K562 (cell line): ENCODE results near the gene NSUN2. TPM values are rescaled to one million over a fixed set of nuclear protein-coding genes. Genes with fewer than 3 reads are reported as not detected.
A peak's percentile ranks its signal among the peaks of the same experiment; 100 is the strongest.

Experiments
- ATAC-seq: fragments of 200-7000 bp; cut with Tn5 transposase; 3 replicates; pipeline ENCODE4 v1.9.1; 2020; ENCODE audit warnings: moderate library complexity
- BruUV-seq: library from RNA; stranded (reverse); fragments of 400-500 nt; replicated peaks from 2 replicates; lab custom pipeline; 2021; lab: Mats Ljungman, UMichigan
- CTCF ChIA-PET: fragments of 300-600 bp; formaldehyde crosslinking; extraction: SDS; loops from one replicate; lab custom pipeline; 2021; ENCODE audit warnings: low intra/inter-chr PET ratio; lab: Yijun Ruan, JAX
- POLR2A ChIA-PET: fragments of 300-600, 350-650 bp; sonication (Branson Sonifier 250); formaldehyde crosslinking; extraction: SDS; loops from one replicate; lab custom pipeline; 2021; ENCODE audit warnings: antibody characterized with exemption, inconsistent platforms; lab: Yijun Ruan, JAX
- DNase-seq, 4 experiments: peaks; one replicate each; pipeline versions ENCODE4 v3.0.0 to v3.0.0-alpha.2; 2011 to 2018; ENCODE audit warnings: low spot score in 3 of 4, mixed read lengths in 3 of 4; ENCODE audit errors: extremely low read depth in 1 of 4
- FAIRE-seq: peaks from 2 replicates; lab custom pipeline; 2011; peaks lifted over from hg19 to GRCh38; lab: Jason Lieb, UNC
- H2AFZ ChIP-seq: 2 replicates; pipeline ENCODE4 v1.6.0; 2011; ENCODE audit warnings: low read depth, low read length, control low read depth, inconsistent platforms
- H3K27ac ChIP-seq: fragments of 200-600 bp; 3 replicates; pipeline ENCODE4 v1.8.0; 2011; ENCODE audit warnings: low read depth, mild to moderate bottlenecking, control low read depth, inconsistent platforms, low read length, moderate library complexity, mixed read lengths; ENCODE audit errors: extremely low read depth
- H3K27me3 ChIP-seq, 2 experiments: fragments of 300-600 bp in 1 of 2; 2 replicates in 1 of 2; 3 replicates in 1 of 2; pipeline versions ENCODE4 v1.6.0 to v1.8.0; 2011; ENCODE audit warnings: inconsistent platforms in 2 of 2, low read length in 2 of 2, mild to moderate bottlenecking in 1 of 2, mixed read lengths in 1 of 2, moderate library complexity in 1 of 2; ENCODE audit not compliant: control insufficient read depth in 2 of 2, insufficient read depth in 2 of 2
- H3K36me3 ChIP-seq: fragments of 300-600 bp; 3 replicates; pipeline ENCODE4 v1.8.0; 2011; ENCODE audit warnings: mild to moderate bottlenecking, low read length, inconsistent platforms; ENCODE audit not compliant: control insufficient read depth, insufficient read depth
- H3K4me1 ChIP-seq, 2 experiments: fragments of 200-600 bp in 1 of 2; replicated peaks in 1 of 2; 2 replicates in 1 of 2; 3 replicates in 1 of 2; pipeline versions ENCODE4 v1.5.1 to v1.8.0; 2011; ENCODE audit warnings: inconsistent platforms in 2 of 2, low read length in 2 of 2, mild to moderate bottlenecking in 1 of 2, mixed read lengths in 1 of 2, moderate library complexity in 1 of 2; ENCODE audit not compliant: control insufficient read depth in 2 of 2, insufficient read depth in 2 of 2
- H3K4me2 ChIP-seq: 2 replicates; pipeline ENCODE4 v1.6.1; 2011; ENCODE audit warnings: low read length, control low read depth, inconsistent platforms, mixed read lengths; ENCODE audit not compliant: insufficient read depth
- H3K4me3 ChIP-seq: fragments of 200-600 bp; sonication (generic), shearing (Covaris generic); 2 replicates; pipeline ENCODE4 v1.5.1; 2016; ENCODE audit warnings: control low read depth, inconsistent platforms
- H3K79me2 ChIP-seq: fragments of 200-600 bp; 3 replicates; pipeline ENCODE4 v1.8.0; 2011; ENCODE audit warnings: low read length, inconsistent platforms; ENCODE audit not compliant: control insufficient read depth, insufficient read depth
- H3K9ac ChIP-seq, 2 experiments: 2 replicates each; pipeline versions ENCODE4 v1.6.0 to v1.6.1; 2011; ENCODE audit warnings: low read depth in 2 of 2, low read length in 2 of 2, control low read depth in 1 of 2, inconsistent platforms in 1 of 2, mild to moderate bottlenecking in 1 of 2, mixed read lengths in 1 of 2; ENCODE audit not compliant: insufficient read depth in 1 of 2
- H3K9me1 ChIP-seq: one replicate; pipeline ENCODE4 v1.6.0; 2011; ENCODE audit warnings: inconsistent platforms, mild to moderate bottlenecking, low read length, moderate library complexity; ENCODE audit not compliant: control insufficient read depth, insufficient read depth
- H3K9me3 ChIP-seq: replicated peaks from 2 replicates; pipeline ENCODE4 v1.5.1; 2011; ENCODE audit warnings: low read depth, low read length, inconsistent platforms; ENCODE audit not compliant: control insufficient read depth, insufficient read depth
- H4K20me1 ChIP-seq: replicated peaks from 2 replicates; pipeline ENCODE4 v1.6.1; 2011; ENCODE audit warnings: low read length, inconsistent platforms, mixed read lengths; ENCODE audit not compliant: control insufficient read depth, insufficient read depth
- ARID2 ChIP-seq: fragments of 450-650 bp; IDR thresholded peaks from 2 replicates; pipeline ENCODE4 v1.6.1; 2017; ENCODE audit warnings: antibody characterized with exemption, mild to moderate bottlenecking
- MAZ ChIP-seq, 2 experiments: fragments of 450-650 bp in 1 of 2; sonication (generic) in 1 of 2; formaldehyde crosslinking; IDR thresholded peaks in 1 of 2; conservative IDR thresholded peaks in 1 of 2; 2 replicates each; pipeline versions ENCODE4 v1.4.0 to v1.5.0; 2020; ENCODE audit warnings: mild to moderate bottlenecking in 1 of 2, missing genetic modification reagents in 1 of 2
- SPI1 ChIP-seq: IDR thresholded peaks from 2 replicates; pipeline ENCODE4 v1.6.1; 2011; ENCODE audit warnings: low read depth, low read length, control low read depth, borderline replicate concordance
- STAT5A ChIP-seq: IDR thresholded peaks from 2 replicates; pipeline ENCODE4 v1.6.1; 2012; ENCODE audit warnings: low read length, inconsistent platforms, borderline replicate concordance
- WGBS: fragments of 100-300 bp; shearing (Covaris generic); methylation state at CpG from one replicate; pipeline ENCODE4 v1.1.6; 2016; ENCODE audit warnings: low coverage, mixed read lengths; ENCODE audit not compliant: insufficient coverage; ENCODE audit errors: missing lambda C conversion rate; 5-methylcytosine and 5-hydroxymethylcytosine counted together
- in situ Hi-C: fragments of 300-500 bp; cut with MboI; formaldehyde crosslinking; loops from 4 replicates; pipeline ENCODE4 v1.15.0; 2018; ENCODE audit warnings: inconsistent platforms, mixed read lengths
- intact Hi-C: fragments of 100-400 bp; cut with micrococcal nuclease; formaldehyde crosslinking; loops from 2 replicates; pipeline ENCODE4 v1.14.2; 2022
- polyA plus RNA-seq, 8 experiments: library from polyadenylated mRNA; depleted of rRNA in 4 of 8; stranded (reverse) in 5 of 8; unstranded in 3 of 8; fragments of >200 nt; fragmentation: Nextera tagmentation in 2 of 8; fragmentation: Illumina TruSeq in 1 of 8; extraction: Ambion mirVana in 2 of 8; extraction: Trizol in 1 of 8; gene quantifications; 2 replicates each; pipeline versions ENCODE4 v1.2.1 to v1.2.3, GENCODE V29; 2011 to 2014; ENCODE audit warnings: inconsistent platforms in 1 of 8, missing spikeins in 1 of 8
- total RNA-seq, 7 experiments: library from RNA; depleted of rRNA in 6 of 7; stranded (reverse); fragments of >200 nt in 6 of 7; fragmentation: Illumina TruSeq in 2 of 7; extraction: Trizol in 2 of 7; gene quantifications; 2 replicates each; pipeline versions ENCODE4 v1.2.1 to v1.2.3, GENCODE V29; 2011 to 2021; ENCODE audit warnings: low replicate concordance in 1 of 7
- TF ChIP-seq, protein P1 (sequence below), 2 experiments: IDR thresholded peaks; 2 replicates each; pipeline ENCODE4 v1.6.1; 2012; ENCODE audit warnings: improper control_type of control experiment in 2 of 2, low read depth in 2 of 2, low read length in 2 of 2, borderline replicate concordance in 1 of 2

NSUN2 gene
- total and polyA plus RNA-seq, 9 of the 15 experiments (the other 6 are each of a cell fraction or from before 2014, with no cell fraction given), result 9.2 to 167 (median 127) TPM

DNA sequence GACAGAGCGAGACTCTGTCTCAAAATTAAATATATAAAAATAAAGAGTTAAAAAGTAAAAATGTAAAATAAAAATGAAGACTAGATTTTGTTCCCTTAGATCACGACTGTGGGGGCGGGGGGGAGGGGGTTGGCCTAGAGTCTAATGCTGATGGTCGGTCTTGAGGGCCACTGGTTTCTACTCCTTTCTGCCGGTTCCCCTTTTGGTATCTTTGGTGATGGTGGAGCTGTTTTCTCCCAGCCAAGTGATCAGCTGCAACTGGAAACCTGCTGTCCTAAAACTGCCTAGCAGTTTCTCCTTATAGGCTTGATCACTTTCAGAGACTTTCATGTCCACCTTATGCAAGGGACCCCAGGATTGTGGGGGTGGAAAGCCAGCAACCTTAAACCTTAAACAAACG lies 1.5 kb upstream of the NSUN2 start:
- DNase-seq (peak in 2 of 4 experiments; percentile 47 to 50), ATAC-seq (no peak), FAIRE-seq (no peak)
- H3K79me2 ChIP-seq, result peaks cover 55% of the 10 kb centered on the region
- in situ Hi-C loops, result loop anchor here (5.0 kb wide), 1 partner anchor 83 kb away; no protein-coding TSS in a partner anchor
- 1% methylated on average over 5 of the region's 6 CpGs for WGBS
- H3K9me3 ChIP-seq, result no peaks in the 10 kb centered on the region
- CTCF ChIA-PET, result interaction anchor here (0.6 kb wide), 1 partner anchor 385 kb away, joined by 3 read pairs; no protein-coding TSS in a partner anchor
- H4K20me1 ChIP-seq, result no peaks in the 10 kb centered on the region; the same call in 1 of the 2 replicates
- H3K4me3 ChIP-seq, result peak overlapping the region; percentile 81
- peak overlapping the region; percentile 99; a peak in 3 of 4 replicates for H3K9ac ChIP-seq
- TF ChIP-seq, protein P1, sequence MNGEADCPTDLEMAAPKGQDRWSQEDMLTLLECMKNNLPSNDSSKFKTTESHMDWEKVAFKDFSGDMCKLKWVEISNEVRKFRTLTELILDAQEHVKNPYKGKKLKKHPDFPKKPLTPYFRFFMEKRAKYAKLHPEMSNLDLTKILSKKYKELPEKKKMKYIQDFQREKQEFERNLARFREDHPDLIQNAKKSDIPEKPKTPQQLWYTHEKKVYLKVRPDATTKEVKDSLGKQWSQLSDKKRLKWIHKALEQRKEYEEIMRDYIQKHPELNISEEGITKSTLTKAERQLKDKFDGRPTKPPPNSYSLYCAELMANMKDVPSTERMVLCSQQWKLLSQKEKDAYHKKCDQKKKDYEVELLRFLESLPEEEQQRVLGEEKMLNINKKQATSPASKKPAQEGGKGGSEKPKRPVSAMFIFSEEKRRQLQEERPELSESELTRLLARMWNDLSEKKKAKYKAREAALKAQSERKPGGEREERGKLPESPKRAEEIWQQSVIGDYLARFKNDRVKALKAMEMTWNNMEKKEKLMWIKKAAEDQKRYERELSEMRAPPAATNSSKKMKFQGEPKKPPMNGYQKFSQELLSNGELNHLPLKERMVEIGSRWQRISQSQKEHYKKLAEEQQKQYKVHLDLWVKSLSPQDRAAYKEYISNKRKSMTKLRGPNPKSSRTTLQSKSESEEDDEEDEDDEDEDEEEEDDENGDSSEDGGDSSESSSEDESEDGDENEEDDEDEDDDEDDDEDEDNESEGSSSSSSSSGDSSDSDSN (IDR thresholded peaks at IDR 0.05; ENCODE audit: borderline replicate concordance in 1 of 2, low read depth in 2 of 2, low read length in 2 of 2), result 0 out of 4 replicates have a peak, but pooled peaks of 1 of the 2 experiments have one; percentile 25
- 0 out of 4 replicates have a peak, but pooled peaks of 1 of the 2 experiments have one; percentile 6 for TF ChIP-seq MAZ (CRISPR knock-in tag; conservative IDR thresholded peaks at IDR 0.05 in 1 of 2, IDR thresholded peaks at IDR 0.05 in 1 of 2)
- no peak for TF ChIP-seq STAT5A
- 0 out of 2 replicates have a peak, but pooled peaks have one; percentile 2 for TF ChIP-seq ARID2
- peak; percentile 86 for TF ChIP-seq SPI1
- no peaks in the 10 kb centered on the region for H3K27me3 ChIP-seq
- POLR2A ChIA-PET, result no interaction called here
- peaks cover 11 to 16% of the 10 kb centered on the region in 2 experiments; a peak in 4 of 5 replicates for H3K4me1 ChIP-seq
- peak overlapping the region; percentile 100; the same call in 1 of the 2 replicates for H2AFZ ChIP-seq
- intact Hi-C loops, result no loop called here
- H3K27ac ChIP-seq, result no peak overlapping the region
- BruUV-seq, result no TSS peak
- peak overlapping the region; percentile 99 for H3K4me2 ChIP-seq
- peaks cover 33% of the 10 kb centered on the region for H3K36me3 ChIP-seq
- peaks cover 5% of the 10 kb centered on the region for H3K9me1 ChIP-seq
